HG03108 (cell line): ENCODE measurements around the gene UFD1.

Experiments
- ATAC-seq: cut with Tn5 transposase; IDR thresholded peaks from one replicate; pipeline ENCODE4 v1.9.1; 2021; ENCODE audit warnings: moderate library complexity; ENCODE audit not compliant: unreplicated experiment

The UFD1 gene

DNA sequence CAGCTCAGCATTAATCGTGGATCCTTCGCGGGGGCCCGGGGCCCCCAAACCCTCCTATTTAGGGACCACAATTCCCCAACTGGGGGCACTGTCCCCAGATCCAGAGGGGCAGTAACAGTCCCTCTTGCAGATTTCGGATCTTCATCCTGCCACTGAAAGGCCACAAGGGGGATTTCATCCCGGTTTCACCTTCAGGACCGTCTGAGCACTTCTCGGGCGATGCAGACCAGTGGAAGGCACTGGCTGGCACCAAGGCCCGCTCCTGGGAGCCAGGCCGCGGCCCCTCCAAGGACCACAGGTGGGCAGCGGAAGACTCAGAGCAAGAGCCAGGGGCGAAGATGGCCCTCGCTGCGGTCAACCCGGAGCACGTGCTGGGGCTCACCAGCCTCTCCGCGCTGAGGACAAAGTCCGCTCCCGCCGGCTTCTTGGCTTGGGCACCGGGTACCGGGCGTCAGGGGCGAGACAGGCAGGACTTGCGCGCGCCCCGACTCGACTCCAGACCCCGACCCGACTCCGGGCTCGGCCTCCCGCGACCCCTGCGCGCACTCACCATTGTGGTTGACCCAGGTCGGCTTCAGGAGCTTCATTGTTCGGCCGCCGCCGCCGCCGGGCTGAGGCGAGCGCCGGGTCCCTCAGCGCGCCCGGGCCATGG lies 48.0 kb downstream of the UFD1 start:
- ATAC-seq, result no peak

- ATAC-seq, result no peak
Observed at GRCh38 chr22:19429950-19430889, 48.8 kb downstream of the UFD1 start.

DNA sequence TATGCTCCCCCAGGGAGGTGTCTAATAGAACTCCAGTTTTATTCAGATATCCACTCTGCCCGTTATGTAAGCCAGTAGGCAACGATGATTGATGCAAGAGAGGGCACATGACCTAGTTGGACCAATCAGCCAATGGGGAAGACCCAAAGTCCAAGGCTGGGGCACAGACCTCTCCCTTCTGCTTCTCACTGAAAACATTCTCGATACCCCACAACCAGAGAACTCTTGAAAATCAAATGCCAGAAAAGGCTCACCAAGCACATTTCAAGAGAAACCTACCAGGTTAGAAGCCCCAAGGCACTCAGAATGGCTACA lies 54.9 kb downstream of the UFD1 start:
- no peak for ATAC-seq

- ATAC-seq, result no peak
Observed at GRCh38 chr22:19422440-19423301, 56.3 kb downstream of the UFD1 start.

DNA sequence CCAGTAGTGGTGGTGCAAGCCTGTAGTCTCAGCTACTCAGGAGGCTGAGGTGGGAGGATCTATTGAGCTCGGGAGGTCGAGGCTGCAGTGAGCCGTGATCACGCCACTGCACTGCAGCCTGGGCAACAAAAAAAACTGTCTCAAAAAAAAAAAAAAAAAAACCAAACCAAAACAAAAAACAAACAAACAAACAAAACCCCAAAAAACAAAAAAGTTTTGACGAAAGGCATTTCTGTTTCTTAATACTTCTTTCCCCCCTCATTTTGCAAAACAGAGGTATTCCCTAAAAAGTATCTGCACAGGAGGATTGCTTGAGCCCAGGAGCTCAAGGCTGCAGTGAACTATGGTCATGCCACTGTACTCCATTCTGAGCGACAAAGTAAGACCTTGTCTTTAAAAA lies 58.7 kb downstream of the UFD1 start:
- no peak for ATAC-seq

- ATAC-seq, result no peak
Observed at GRCh38 chr22:19419464-19420178, 59.4 kb downstream of the UFD1 start.

DNA sequence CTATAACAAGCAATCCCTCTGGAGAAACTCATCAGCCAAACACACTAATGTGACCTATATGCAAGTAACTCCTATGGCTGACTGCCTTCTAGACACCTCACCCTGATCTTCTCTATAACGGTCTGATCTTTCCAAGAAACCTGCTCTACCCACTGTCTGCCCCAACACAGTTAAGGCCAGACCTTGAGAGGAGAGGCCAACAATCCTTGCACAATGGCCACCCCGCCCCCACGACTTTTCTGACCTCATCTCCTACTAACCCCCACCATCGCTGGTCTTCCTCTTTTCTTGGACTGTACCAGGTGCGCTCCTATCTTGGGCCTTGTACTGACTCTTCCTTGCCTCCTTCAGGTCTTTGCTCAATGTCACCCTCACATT lies 59.9 kb downstream of the UFD1 start:
- no peak for ATAC-seq

DNA sequence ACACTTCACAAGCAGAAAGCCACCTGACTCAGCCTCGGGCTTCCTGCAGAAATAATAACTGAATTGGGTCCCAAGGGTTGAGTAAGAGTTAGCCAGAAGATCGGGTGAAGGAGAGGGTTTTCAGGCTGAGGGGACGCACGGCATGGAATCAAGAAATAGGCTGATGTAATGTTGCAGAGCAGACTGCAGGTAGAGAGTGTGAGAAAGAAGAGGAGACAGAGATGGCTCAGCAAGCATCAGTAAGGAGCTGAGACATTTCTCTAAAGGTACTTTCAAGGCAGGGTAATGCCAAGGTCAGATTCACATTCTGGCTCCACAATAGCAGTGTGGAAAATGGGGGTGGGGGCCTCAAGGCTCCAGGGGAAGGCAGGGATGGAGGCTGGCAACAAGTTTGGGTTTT lies 66.1 kb downstream of the UFD1 start:
- no peak for ATAC-seq

- no peak for ATAC-seq
Observed at GRCh38 chr22:19412478-19412877, 66.5 kb downstream of the UFD1 start.

- ATAC-seq, result no peak
Observed at GRCh38 chr22:19411690-19412045, 67.3 kb downstream of the UFD1 start.

DNA sequence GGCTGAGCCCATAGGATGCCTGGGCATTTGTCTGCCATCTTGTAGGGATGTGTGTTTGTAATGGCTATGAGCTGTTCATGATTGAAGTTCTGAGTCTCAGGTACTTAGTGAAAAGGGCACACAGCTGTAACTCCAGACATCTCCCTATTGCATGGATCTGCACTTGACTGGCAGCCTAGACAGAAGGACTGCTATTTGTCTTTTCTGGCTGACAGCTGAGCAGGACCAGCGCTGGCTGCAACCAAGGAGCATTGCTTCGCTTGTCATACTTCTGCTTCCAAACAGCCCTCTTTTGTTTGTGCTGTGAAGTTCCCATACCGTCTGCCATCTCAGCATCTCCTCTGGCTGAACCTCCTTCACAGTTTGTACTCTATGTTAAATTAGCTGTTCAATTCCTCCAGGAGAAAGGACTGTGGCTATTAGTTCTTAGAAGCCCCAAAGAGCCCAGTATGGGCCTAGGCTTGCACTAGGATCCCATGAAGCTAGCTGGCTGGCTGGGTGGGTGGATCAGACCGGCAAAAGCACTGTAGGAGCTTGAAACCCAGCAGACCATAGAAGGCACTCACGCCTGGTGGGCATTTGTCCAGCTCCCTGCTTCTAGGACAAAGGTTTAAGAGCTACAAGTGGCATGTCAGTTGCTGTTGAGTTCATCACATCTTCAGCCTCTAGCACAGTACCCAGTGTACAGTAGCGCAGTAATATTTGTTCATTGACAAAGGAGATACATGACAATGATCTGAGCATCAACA lies 67.9 kb downstream of the UFD1 start:
- no peak for ATAC-seq

DNA sequence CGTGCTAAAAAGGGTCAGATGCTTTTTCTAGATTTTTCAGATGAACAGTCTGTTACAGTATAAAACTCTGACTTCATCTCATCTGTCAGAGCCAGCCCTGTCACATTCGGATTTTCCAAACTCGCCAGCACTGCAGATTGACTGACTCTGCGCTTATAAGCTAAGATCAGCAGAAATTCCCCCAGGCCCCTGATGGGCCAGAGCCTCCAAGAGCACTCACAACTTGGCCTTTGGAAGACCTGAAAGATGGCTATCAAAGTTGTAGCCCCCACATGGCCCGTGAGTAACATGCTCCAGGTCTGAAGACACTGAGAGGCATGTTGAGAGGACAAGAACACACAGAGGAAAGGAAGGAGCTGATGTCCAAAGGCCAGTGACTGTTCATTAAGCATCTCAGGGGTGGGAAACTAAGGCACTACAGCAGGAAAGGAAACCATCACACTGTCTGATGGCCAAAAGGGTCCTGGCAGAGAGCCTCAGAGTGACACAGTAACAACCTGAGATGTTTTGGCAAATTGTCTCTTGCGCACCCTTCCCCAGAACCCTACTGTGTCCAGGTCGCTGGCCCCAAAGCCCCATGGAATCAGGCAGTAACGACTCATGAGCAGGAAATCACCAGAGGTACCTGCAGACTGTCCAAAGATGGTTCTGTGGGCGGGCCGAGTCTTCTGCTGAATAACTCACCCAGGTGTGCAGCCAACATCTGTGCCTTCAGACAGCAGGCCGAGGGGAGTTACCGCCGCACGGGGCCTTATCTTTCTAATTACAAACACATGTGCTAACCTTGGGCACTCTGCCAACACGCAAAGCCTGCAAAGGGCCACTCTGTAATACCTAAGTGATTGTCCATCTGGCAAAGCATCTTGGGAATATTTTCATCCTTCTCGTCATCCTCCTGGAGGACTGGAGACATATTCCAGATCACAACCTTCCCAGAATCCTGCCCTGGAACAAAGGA lies 71.1 kb downstream of the UFD1 start:
- ATAC-seq, result no peak

DNA sequence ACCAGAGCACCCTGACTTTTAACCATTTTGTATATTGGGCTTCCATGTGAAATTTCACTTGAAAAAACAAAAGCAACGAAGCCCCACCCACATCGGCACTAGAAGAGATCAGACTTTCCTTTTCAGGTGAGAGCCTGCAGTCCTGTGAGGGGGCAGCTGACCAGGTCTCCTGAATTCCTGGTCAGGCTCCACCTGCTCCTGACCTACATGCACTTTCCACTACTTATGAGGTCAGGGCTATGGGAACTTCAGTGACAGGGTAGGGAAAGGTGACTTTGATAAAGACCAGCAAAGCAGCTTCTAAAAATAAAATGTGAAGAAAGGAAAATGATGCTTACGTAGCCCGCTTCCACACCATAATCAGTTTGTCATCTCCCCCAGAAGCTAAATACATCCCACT lies 72.1 kb downstream of the UFD1 start:
- ATAC-seq, result no peak

GRCh38 chr22:19406281-19406811 lies 72.6 kb downstream of the UFD1 start:
- no peak for ATAC-seq

DNA sequence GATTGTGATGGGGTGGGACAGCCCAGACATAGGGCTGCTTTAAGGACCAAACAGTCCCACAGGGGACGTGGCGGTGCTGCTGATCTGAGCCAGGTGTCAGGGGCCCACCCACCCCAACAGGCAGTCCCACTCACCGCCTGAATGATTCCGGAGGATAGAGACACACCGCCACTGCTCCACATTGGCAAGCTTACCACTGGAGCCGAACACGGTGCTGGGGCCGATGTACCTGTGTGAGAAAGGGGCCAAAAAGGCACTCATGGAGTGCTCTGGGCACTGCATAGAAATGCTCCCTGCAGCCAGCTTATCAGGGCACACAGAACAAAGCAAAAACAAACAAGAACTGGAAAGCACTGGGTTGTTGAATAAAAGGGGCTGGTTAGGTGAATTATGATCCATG lies 73.3 kb downstream of the UFD1 start:
- ATAC-seq, result no peak

GRCh38 chr22:19405133-19405532 lies 73.9 kb downstream of the UFD1 start:
- ATAC-seq, result no peak

DNA sequence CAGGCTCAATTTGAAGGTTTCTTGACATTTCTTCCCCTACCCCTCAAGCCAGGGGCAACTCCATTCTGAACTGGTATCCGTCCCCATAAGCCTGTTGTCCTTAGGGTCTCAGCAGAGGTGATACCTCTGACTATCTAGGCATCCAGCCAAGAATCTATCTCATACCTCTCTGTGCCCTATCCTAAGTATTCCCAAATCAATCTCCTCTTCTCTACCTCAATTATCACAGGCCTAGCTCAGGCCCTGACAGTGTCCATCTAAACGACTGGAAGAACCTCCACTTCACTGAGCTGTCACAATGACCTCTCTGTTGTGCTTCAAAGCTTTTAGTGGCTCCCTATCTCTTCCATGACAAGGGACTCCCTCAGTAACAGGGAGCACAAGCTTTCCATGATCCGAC lies 74.3 kb downstream of the UFD1 start:
- ATAC-seq, result no peak

GRCh38 chr22:19402642-19403191 lies 76.3 kb downstream of the UFD1 start:
- no peak for ATAC-seq

GRCh38 chr22:19401483-19401882 lies 77.5 kb downstream of the UFD1 start:
- no peak for ATAC-seq
